PFSK-1 (cell line): Measurements from ENCODE around the gene FADS3. TPM values are rescaled to one million over a fixed set of nuclear protein-coding genes. Genes with fewer than 3 reads are reported as not detected.

Experiments used
- FOXP2 ChIP-seq: optimal IDR thresholded peaks from 2 replicates; pipeline ENCODE3; 2011; ENCODE audit warnings: borderline replicate concordance, control low read depth, inconsistent platforms; ENCODE audit not compliant: insufficient read depth; ENCODE audit errors: extremely low read length, extremely low read depth
- POLR2AphosphoS5 ChIP-seq: IDR thresholded peaks from 2 replicates; pipeline ENCODE4 v1.6.1; 2012; ENCODE audit warnings: low read depth, mild to moderate bottlenecking, control low read depth, low read length, moderate library complexity
- REST ChIP-seq, 2 experiments: IDR thresholded peaks; 2 replicates each; pipeline versions ENCODE4 v1.6.1 to v1.8.0; 2011 to 2012; ENCODE audit warnings: low read depth in 2 of 2, low read length in 2 of 2, control low read depth in 1 of 2, inconsistent platforms in 1 of 2, mild to moderate bottlenecking in 1 of 2, moderate library complexity in 1 of 2; ENCODE audit not compliant: insufficient read depth in 1 of 2
- SIN3A ChIP-seq: IDR thresholded peaks from 2 replicates; pipeline ENCODE4 v1.6.1; 2012; ENCODE audit warnings: mild to moderate bottlenecking, low read length, moderate library complexity, borderline replicate concordance; ENCODE audit not compliant: insufficient read depth
- TAF1 ChIP-seq: IDR thresholded peaks from 2 replicates; pipeline ENCODE4 v1.6.1; 2012; ENCODE audit warnings: low read length, control low read depth, borderline replicate concordance; ENCODE audit not compliant: insufficient read depth
- polyA plus RNA-seq: library from polyadenylated mRNA; unstranded; fragments of >200 nt; gene quantifications from one replicate; pipeline ENCODE4 v1.2.1, GENCODE V29; 2012; ENCODE audit warnings: low read depth, missing spikeins; ENCODE audit not compliant: insufficient read length

Gene FADS3, protein sequence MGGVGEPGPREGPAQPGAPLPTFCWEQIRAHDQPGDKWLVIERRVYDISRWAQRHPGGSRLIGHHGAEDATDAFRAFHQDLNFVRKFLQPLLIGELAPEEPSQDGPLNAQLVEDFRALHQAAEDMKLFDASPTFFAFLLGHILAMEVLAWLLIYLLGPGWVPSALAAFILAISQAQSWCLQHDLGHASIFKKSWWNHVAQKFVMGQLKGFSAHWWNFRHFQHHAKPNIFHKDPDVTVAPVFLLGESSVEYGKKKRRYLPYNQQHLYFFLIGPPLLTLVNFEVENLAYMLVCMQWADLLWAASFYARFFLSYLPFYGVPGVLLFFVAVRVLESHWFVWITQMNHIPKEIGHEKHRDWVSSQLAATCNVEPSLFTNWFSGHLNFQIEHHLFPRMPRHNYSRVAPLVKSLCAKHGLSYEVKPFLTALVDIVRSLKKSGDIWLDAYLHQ
- polyA plus RNA-seq: 47.0 TPM

- peak; percentile 79 for TF ChIP-seq FOXP2
- TF ChIP-seq POLR2AphosphoS5: no peak
- TF ChIP-seq SIN3A: no peak
- no peak for TF ChIP-seq TAF1
- TF ChIP-seq REST (IDR thresholded peaks at IDR 0.05; ENCODE audit: insufficient read depth in 1 of 2, low read depth in 2 of 2, low read length in 2 of 2): no peak
Observed at GRCh38 chr11:61891331-61892084, at the start of gene FADS3. Gene FADS3 (minus strand): TSS chr11:61891545. CDS start chr11:61891381, 164 bp downstream.

- TF ChIP-seq SIN3A: no peak
- TF ChIP-seq FOXP2: no peak
- no peak for TF ChIP-seq REST (IDR thresholded peaks at IDR 0.05; ENCODE audit: insufficient read depth in 1 of 2, low read depth in 2 of 2, low read length in 2 of 2)
- TF ChIP-seq TAF1: no peak
- TF ChIP-seq POLR2AphosphoS5: no peak
Observed at GRCh38 chr11:61940466-61940865, 49.1 kb upstream of the FADS3 start.

GRCh38 chr11:61935861-61936260 is 44.5 kb upstream of the FADS3 start:
- no peak for TF ChIP-seq POLR2AphosphoS5

- no peak for TF ChIP-seq TAF1
- TF ChIP-seq FOXP2: no peak
- no peak for TF ChIP-seq REST (IDR thresholded peaks at IDR 0.05; ENCODE audit: insufficient read depth in 1 of 2, low read depth in 2 of 2, low read length in 2 of 2)
Observed at GRCh38 chr11:61930933-61931332, 39.6 kb upstream of the FADS3 start.

GRCh38 chr11:61928606-61929005 is 37.3 kb upstream of the FADS3 start:
- no peak for TF ChIP-seq FOXP2
- TF ChIP-seq POLR2AphosphoS5: no peak
- no peak for TF ChIP-seq TAF1
- TF ChIP-seq REST (IDR thresholded peaks at IDR 0.05; ENCODE audit: insufficient read depth in 1 of 2, low read depth in 2 of 2, low read length in 2 of 2): no peak
- TF ChIP-seq SIN3A: no peak
